ENCODE data around the gene PNPLA1.

PNPLA1 gene

GRCh38 chr6:36317623-36318022 lies 47.8 kb downstream of the PNPLA1 start:
- no peak for DNase-seq (ENCODE audit: low spot score)

GRCh38 chr6:36318690-36319435 lies 49.0 kb downstream of the PNPLA1 start:
- no peak for DNase-seq (ENCODE audit: low spot score)

GRCh38 chr6:36319436-36319762 lies 49.5 kb downstream of the PNPLA1 start:
- DNase-seq (ENCODE audit: low spot score), result no peak

GRCh38 chr6:36319821-36320220 lies 50.0 kb downstream of the PNPLA1 start:
- DNase-seq (ENCODE audit: low spot score), result no peak

- DNase-seq (ENCODE audit: low spot score), result peak; percentile 38
Observed at GRCh38 chr6:36320475-36320874, 50.6 kb downstream of the PNPLA1 start.

GRCh38 chr6:36322591-36322990 lies 52.7 kb downstream of the PNPLA1 start:
- DNase-seq (ENCODE audit: low spot score), result no peak

- no peak for DNase-seq (ENCODE audit: low spot score)
Observed at GRCh38 chr6:36323062-36323461, 53.2 kb downstream of the PNPLA1 start.

GRCh38 chr6:36324191-36324590 lies 54.3 kb downstream of the PNPLA1 start:
- no peak for DNase-seq (ENCODE audit: low spot score)

- no peak for DNase-seq (ENCODE audit: low spot score)
Observed at GRCh38 chr6:36324715-36325114, 54.9 kb downstream of the PNPLA1 start.

GRCh38 chr6:36326356-36326995 lies 56.6 kb downstream of the PNPLA1 start:
- DNase-seq (ENCODE audit: low spot score), result no peak

- peak; percentile 27 for DNase-seq (ENCODE audit: low spot score)
Observed at GRCh38 chr6:36327226-36327918, 57.5 kb downstream of the PNPLA1 start.

GRCh38 chr6:36327919-36328236 lies 58.0 kb downstream of the PNPLA1 start:
- DNase-seq (ENCODE audit: low spot score), result peak; percentile 28

GRCh38 chr6:36328600-36328999 lies 58.7 kb downstream of the PNPLA1 start:
- DNase-seq (ENCODE audit: low spot score), result no peak

GRCh38 chr6:36329798-36330291 lies 60.0 kb downstream of the PNPLA1 start:
- DNase-seq (ENCODE audit: low spot score), result no peak

- no peak for DNase-seq (ENCODE audit: low spot score)
Observed at GRCh38 chr6:36330366-36330765, 60.5 kb downstream of the PNPLA1 start.

GRCh38 chr6:36331381-36331780 lies 61.5 kb downstream of the PNPLA1 start:
- no peak for DNase-seq (ENCODE audit: low spot score)

- no peak for DNase-seq (ENCODE audit: low spot score)
Observed at GRCh38 chr6:36333171-36333895, 63.5 kb downstream of the PNPLA1 start.

- DNase-seq (ENCODE audit: low spot score), result no peak
Observed at GRCh38 chr6:36333931-36334725, 64.3 kb downstream of the PNPLA1 start.

GRCh38 chr6:36334832-36335459 lies 65.1 kb downstream of the PNPLA1 start:
- no peak for DNase-seq (ENCODE audit: low spot score)

- no peak for DNase-seq (ENCODE audit: low spot score)
Observed at GRCh38 chr6:36335465-36336207, 65.8 kb downstream of the PNPLA1 start.
